ENCODE data around the gene KATNA1.
"Not testable (repeated sequence)": the region's sequence is repeated elsewhere in the genome, so short reads cannot be mapped to it uniquely, and the experiment has no call there.

KATNA1 gene

GRCh38 chr6:149648148-149649145 is at the start of gene KATNA1:
TSS of gene KATNA1 (minus strand) at chr6:149648714. CDS start at chr6:149638547, 10,167 bp downstream.
- peak; percentile 95 for DNase-seq

DNA sequence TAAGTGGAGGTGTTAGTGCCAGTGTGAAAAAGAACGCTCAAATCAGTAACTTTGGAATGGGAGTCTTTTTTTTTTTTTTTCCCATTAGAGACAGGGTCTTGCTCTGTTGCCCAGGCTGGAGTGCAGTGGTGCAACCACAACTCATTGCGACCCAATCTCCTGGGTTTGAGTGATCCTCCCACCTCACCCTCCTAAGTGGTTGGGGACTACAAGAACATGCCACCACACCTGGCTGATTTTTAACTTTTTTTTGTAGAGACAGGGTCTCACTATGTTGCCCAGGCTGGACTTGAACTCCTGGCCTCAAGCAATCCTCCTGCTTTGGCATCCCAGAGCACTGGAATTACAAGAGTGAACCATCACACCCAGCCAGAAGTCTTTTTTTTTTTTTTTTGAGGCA is 49.7 kb upstream of the KATNA1 start:
- no peak for DNase-seq

DNA sequence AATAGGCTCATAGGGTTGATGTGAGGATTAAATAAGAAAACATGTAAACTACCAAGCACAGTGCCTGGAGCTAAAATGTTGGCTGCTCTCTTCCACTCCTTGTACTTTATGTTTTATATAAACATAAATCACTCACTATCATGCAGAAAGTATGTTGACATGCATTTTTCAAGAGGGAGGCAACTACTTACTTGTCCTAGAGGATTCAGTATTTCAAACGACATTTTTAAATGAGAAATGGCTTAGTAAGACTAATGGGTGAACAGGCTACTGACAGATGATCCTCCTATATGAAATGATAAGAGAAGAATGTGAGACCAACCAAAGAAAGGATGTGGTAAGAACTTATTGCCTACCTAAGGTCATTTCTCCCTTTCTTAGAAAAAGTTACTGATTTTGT is 48.4 kb upstream of the KATNA1 start:
- DNase-seq, result no peak

DNA sequence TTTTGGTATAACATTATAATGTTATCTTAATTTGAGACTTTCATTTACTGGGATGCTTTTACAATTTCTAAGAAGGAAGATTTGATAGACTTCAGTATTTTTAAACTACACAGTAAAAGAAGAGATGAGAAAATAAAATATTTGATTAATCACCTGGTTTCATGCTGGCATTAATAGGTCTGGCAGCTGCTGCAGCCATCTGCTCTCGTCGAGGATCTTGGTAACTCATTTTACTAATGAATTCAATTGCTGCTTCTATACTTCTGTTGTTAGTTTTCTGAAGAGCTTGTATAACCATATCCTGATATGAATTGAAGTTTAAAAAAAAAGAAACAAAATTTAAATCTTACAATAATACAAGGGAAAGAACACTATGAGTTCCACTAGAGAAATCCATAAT is 46.4 kb upstream of the KATNA1 start:
- no peak for DNase-seq

DNA sequence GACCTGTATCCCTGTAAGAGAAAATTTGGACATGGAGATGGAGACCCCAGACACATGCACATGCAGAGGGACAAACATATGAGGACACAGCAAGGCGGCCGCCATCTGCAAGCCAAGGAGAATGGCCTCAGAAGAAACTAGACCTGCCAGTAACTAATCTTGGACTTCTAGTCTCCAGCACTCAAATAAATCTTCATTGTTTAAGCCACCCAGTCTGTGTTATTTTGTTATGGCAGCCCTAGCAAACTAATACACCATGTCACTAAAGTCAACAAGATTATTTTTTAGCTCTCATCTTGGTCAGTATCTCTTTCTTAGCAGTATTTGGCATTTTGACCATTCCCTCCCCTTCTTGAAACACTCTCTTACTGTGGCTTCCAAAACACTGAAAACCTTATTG is 42.7 kb upstream of the KATNA1 start:
- no peak for DNase-seq

- DNase-seq, result no peak
These were observed 37.7 kb upstream of the KATNA1 start for GRCh38 chr6:149686230-149686629.

DNA sequence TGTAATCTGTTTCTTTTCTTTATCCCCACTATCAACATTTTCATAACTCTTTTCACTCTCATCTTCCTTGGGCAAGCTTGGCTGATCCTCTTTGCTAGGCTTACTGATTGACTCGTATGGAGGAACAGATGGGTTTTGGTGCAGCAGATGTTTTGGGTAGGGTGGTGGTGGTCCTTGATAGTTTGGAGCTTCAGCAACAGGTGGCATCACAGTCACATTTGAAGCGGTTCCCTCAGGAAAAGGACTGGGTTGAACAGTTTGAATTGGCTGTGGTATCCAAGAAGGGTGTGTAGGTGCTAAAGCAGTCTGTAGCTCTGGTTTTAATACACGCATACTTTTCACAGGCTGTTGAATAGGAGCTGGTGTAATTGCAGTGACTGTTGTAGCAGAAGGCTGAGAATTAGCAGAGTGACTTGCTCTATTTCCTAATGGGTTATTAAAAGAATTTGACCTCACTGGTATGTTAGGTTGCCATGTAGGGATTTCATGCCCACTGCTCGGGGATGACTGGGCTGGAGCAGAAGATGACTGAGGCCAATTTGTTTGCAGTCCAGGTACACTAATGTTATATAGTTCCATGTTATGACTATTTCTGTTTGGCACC is 34.8 kb upstream of the KATNA1 start:
- DNase-seq, result no peak

DNA sequence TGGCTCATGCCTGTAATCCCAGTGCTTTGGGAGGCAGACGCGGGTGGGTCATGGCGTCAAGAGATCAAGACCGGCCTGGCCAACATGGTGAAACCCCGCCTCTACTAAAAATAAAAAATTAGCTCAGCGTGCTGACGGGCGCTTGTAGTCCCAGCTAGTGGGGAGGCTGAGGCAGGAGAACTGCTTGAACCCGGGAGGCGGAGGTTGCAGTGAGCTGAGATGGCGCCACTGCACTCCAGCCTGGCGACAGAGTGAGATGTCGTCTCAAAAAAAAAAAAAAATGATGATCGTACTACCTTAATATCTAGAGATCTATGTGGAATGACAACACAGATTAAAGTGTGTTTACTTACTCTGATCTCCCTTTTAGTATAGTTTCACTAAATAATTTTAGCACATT is 33.3 kb upstream of the KATNA1 start:
- DNase-seq, result not testable (repeated sequence)

DNA sequence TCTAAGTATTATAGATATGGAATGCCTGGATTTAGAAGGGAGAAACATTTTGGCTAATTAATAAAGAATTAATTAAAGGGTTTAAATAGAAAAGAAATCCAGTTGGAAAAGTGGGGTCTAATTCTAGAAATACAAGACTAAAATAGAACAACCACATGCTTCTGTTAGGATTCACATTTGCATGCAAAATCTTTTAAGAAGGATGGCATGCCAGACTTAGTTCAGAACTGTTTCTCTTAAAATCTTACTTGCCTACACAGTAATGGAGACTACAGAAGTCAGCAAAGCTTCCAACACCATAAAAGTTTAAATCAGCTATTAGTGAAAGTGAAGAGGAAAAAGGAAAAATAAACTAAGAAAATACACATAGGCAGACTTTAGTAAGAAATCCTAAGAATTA is 32.7 kb upstream of the KATNA1 start:
- DNase-seq, result no peak

DNA sequence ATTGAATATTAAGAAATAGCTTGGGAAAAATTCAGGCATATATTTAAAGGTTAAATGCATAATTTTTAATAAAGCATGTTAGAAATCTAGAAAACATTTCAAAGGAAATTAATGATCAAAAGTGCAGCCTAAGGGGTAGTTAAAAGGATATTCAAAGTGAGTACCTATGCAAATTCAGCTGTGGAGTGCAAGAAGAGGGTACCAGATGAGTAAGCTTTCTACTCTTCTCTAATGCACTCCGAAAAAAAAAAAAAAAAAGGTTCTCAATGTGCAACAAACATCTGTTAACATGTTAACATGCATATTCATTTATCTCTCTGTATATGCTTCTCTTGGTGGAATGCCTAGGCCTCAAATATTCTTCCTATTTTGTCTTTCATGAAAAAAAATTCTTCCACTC is 32.0 kb upstream of the KATNA1 start:
- DNase-seq, result no peak

GRCh38 chr6:149672265-149672664 is 23.8 kb upstream of the KATNA1 start:
- not testable (repeated sequence) for DNase-seq

- DNase-seq, result no peak
These were observed 11.5 kb upstream of the KATNA1 start for GRCh38 chr6:149660028-149660427.

DNA sequence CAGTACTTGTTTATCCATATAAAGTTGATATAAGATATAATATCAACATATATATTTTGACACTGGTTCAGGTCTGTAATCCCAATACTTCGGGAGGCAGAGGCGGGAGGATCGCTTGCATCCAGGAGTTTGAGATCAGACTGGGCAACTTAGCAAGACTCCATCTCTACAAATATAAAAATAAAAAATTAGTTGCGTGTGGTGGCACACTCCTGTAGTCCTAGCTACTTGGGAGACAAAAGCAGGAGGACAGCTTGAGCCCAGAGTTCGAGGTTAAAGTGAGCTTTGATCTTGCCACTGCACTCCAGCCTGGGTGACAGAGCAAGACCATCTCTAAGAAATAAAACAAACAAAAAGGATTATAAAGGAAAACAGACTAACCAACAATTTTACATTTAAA is 8.9 kb upstream of the KATNA1 start:
- DNase-seq, result no peak

DNA sequence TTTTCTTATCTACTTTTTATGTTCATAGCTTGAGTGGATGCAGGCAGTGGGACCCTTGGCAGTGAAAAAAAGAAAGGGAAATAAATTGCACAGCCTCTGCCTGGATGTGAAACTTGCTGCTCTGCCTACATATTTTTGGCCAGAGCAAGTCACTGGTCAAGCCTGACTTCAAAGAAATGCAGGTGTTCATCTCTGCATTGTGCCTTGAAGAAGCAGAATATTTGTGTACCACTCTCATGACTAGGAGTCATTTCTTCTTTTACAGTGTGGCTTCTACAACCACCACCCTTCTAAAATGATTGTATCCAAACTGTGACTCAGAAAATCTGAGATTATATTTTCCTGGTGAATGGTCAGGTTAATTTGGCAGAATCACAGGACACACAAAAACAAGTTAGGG is 2.5 kb upstream of the KATNA1 start:
- DNase-seq, result no peak

- DNase-seq, result peak; percentile 48
These were observed 1.9 kb downstream of the KATNA1 start for GRCh38 chr6:149646599-149646998.

DNA sequence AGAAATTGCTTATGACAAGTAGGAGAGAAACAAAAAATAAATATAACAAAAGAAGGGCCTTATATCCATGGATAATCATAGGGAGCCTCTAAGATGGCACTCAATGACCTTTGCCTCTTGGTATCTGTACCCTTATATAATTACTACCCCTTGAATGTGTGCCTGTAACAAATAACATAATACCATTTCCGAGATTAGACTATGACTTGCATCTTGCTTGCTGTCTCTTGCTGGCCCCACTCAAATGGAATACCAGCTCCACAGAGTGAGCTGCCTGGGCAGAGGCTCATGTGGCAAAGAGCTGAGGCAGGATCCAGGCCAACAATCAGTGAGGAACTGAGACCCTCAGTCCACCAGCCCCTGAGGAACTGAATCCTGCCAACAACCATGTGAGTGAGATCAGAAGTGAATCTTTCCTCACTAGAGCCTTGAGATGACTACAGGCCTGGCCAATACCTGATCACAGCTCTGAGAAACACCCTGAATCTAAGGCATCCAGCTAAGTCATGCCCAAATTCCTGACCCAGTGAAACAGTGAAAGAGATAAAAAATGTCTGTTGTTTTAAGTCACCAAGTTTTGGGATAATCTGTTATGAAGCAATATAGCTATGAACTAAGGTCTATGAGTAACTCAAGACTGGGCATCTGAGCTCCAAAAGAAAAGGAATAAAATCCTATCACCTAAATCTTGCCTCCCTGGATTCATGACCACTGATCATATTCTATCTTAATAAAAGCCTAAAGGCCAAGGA is 5.5 kb downstream of the KATNA1 start:
- no peak for DNase-seq

DNA sequence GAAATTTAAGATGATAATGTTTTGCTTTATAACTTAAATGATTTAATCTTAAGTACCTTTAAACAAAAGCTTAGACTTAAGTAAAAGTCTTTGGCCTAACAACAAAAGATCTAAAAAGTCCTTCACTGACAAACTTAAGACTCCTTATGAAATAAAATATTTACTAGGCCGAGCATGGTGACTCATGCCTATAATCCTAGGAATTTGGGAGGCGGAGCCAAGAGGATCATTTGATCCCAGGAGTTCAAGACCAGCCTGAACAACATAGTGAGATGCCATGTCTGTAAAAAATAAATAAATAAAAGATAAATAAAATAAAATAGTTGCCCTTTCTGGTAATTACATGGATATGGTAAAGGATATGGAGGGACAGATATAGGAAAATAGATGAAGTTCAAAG is 12.4 kb downstream of the KATNA1 start:
- no peak for DNase-seq

- DNase-seq, result no peak
These were observed 14.2 kb downstream of the KATNA1 start for GRCh38 chr6:149634315-149634714.

GRCh38 chr6:149628875-149629510 is 19.5 kb downstream of the KATNA1 start:
- no peak for DNase-seq

GRCh38 chr6:149627672-149628071 is 20.8 kb downstream of the KATNA1 start:
- no peak for DNase-seq

GRCh38 chr6:149615805-149616204 is 32.7 kb downstream of the KATNA1 start:
- no peak for DNase-seq

DNA sequence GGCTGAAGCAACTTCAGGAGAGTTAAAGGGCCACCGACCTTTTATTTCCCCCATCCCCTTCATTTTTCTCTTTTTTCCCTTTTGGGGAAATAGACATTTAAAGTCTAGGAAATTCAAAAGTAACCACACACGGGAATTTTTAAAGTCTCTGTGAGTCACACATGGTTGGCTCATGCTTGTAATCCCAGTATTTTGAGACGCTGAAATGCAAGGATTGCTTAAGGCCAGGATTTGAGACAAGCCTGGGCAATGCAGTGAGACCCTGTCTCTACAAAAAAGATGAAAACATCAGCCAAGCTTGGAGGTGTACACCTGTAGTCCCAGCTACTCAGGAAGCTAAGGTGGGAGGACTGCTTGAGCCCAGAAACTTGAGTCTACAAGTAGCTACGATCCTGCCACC is 34.2 kb downstream of the KATNA1 start:
- DNase-seq, result no peak

- no peak for DNase-seq
These were observed 40.0 kb downstream of the KATNA1 start for GRCh38 chr6:149608381-149608982.

All from hematopoietic multipotent progenitor cell treated with erythropoietin and hydrocortisone succinate and interleukin-3 and kit ligand, for 4 days (in vitro differentiated cells).